Measurements from ENCODE around the gene LRRC1.

LRRC1 gene

GRCh38 chr6:53815381-53816119, 20.7 kb downstream of the LRRC1 start:
- DNase-seq (ENCODE audit: low read depth, low spot score), result no peak
- no peak overlapping the region for H3K4me3 ChIP-seq (ENCODE audit: low read depth, low read length)
- in situ Hi-C loops (cut with HindIII; ENCODE audit: low sequenced_read_pairs), result no loop called here
- TF ChIP-seq CTCF (IDR thresholded peaks at IDR 0.05; ENCODE audit: low read depth, low read length), result no peak

GRCh38 chr6:53818858-53819609, 24.2 kb downstream of the LRRC1 start:
- no peak overlapping the region for H3K4me3 ChIP-seq (ENCODE audit: low read depth, low read length)
- TF ChIP-seq CTCF (IDR thresholded peaks at IDR 0.05; ENCODE audit: low read depth, low read length), result no peak
- in situ Hi-C loops (cut with HindIII; ENCODE audit: low sequenced_read_pairs), result no loop called here
- no peak for DNase-seq (ENCODE audit: low read depth, low spot score)

GRCh38 chr6:53822401-53823125, 27.8 kb downstream of the LRRC1 start:
- DNase-seq (ENCODE audit: low read depth, low spot score), result no peak
- TF ChIP-seq CTCF (IDR thresholded peaks at IDR 0.05; ENCODE audit: low read depth, low read length), result no peak
- in situ Hi-C loops (cut with HindIII; ENCODE audit: low sequenced_read_pairs), result no loop called here
- H3K4me3 ChIP-seq (ENCODE audit: low read depth, low read length), result no peak overlapping the region

- DNase-seq (ENCODE audit: low read depth, low spot score), result no peak
- in situ Hi-C loops (cut with HindIII; ENCODE audit: low sequenced_read_pairs), result no loop called here
- no peak for TF ChIP-seq CTCF (IDR thresholded peaks at IDR 0.05; ENCODE audit: low read depth, low read length)
- H3K4me3 ChIP-seq (ENCODE audit: low read depth, low read length), result no peak overlapping the region
Observed at GRCh38 chr6:53824714-53825113, 29.9 kb downstream of the LRRC1 start.

- in situ Hi-C loops (cut with HindIII; ENCODE audit: low sequenced_read_pairs), result no loop called here
- TF ChIP-seq CTCF (IDR thresholded peaks at IDR 0.05; ENCODE audit: low read depth, low read length), result no peak
- peak; percentile 23 for DNase-seq (ENCODE audit: low read depth, low spot score)
- H3K4me3 ChIP-seq (ENCODE audit: low read depth, low read length), result no peak overlapping the region
Observed at GRCh38 chr6:53825532-53826321, 30.9 kb downstream of the LRRC1 start.

GRCh38 chr6:53827531-53827930, 32.7 kb downstream of the LRRC1 start:
- in situ Hi-C loops (cut with HindIII; ENCODE audit: low sequenced_read_pairs), result no loop called here
- TF ChIP-seq CTCF (IDR thresholded peaks at IDR 0.05; ENCODE audit: low read depth, low read length), result no peak
- no peak for DNase-seq (ENCODE audit: low read depth, low spot score)
- H3K4me3 ChIP-seq (ENCODE audit: low read depth, low read length), result no peak overlapping the region

Measured in astrocyte of the spinal cord (primary cell).